Measurements from ENCODE around the gene TTLL5.

The TTLL5 gene

GRCh38 chr14:75738192-75738591 is 77.1 kb downstream of the TTLL5 start:
- DNase-seq: no peak

GRCh38 chr14:75742867-75743266 is 81.8 kb downstream of the TTLL5 start:
- DNase-seq: no peak

- no peak for DNase-seq
Observed at GRCh38 chr14:75747899-75748298, 86.9 kb downstream of the TTLL5 start.

GRCh38 chr14:75748336-75748735 is 87.3 kb downstream of the TTLL5 start:
- no peak for DNase-seq

DNA sequence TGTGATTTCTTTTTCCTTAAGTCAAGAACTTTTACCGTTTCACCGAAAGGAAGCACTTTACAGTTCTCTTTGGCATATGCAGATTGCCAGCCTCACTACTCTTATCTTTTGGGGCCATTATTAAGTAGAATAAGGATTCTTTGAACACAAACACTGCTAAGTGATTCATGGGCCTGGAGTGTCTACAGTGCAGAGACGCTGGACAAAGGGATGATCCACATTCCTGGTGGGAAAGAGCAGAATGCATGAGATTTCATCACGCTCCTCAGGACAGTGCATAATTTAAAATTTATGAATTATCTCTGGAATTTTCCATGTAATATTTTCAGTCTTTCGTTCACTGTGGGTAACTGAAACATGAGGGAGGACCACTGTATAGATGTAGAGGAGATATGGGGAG is 90.2 kb downstream of the TTLL5 start:
- DNase-seq: no peak

- no peak for DNase-seq
Observed at GRCh38 chr14:75752086-75752485, 91.0 kb downstream of the TTLL5 start.

- DNase-seq: no peak
Observed at GRCh38 chr14:75752907-75753594, 92.0 kb downstream of the TTLL5 start.

DNA sequence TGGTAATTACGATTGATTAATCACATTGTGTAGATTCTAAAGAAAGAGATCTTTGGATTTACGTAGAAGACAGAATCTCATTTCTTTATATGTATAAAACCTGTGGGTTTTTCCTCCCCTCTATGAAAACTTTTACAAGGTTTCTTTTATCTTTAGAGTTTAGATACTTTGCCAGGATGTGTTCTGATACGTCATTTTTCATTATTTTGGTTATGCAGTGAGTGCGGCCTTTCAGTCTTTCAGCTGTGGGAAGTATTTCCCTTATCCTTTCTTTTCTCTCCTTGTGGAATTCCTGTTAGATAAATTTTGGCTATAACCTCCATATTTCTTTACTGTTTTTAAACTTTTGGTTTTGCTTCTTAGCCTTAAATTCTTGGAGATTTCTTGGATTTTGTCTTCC is 92.7 kb downstream of the TTLL5 start:
- DNase-seq: no peak

- no peak for DNase-seq
Observed at GRCh38 chr14:75757644-75758402, 96.8 kb downstream of the TTLL5 start.

DNA sequence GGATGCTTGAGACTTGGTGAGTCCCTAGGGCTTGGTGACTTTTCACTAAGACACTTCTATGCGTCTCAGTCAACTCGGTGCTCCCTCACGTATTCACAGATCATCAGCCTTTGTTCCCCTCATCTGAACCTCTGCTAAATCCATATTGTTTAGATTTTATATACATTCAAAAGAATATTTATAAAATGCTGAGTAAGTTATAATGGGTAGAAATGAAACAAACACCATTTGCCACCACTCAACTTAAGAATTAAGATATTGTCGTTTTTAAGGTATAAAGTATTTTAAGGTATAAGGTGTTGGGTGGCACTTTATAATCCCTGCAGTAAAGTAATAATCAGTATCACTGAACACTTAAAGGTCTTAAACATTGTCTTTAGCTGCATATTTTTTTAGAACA is 103.0 kb downstream of the TTLL5 start:
- no peak for DNase-seq

GRCh38 chr14:75769047-75769685 is 108.1 kb downstream of the TTLL5 start:
- no peak for DNase-seq

DNA sequence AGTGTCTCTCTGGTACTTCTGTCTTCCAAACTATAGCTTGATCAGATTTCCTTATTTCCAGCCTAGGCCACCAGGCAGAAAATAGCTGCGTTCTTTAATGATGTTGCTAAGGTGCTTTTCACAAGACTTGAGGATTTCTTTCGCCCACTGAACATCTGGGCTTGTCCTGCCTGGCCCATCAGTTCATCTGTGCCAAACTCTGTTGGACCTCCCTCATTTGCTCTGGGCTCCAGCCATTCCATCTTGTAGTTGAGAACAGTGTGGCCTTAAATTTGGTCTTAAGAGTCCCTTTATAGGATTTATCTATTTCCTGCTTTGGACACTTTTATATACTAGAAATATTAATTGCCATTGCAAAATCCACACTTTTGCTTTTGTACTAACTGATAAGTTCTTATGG is 109.6 kb downstream of the TTLL5 start:
- no peak for DNase-seq

DNA sequence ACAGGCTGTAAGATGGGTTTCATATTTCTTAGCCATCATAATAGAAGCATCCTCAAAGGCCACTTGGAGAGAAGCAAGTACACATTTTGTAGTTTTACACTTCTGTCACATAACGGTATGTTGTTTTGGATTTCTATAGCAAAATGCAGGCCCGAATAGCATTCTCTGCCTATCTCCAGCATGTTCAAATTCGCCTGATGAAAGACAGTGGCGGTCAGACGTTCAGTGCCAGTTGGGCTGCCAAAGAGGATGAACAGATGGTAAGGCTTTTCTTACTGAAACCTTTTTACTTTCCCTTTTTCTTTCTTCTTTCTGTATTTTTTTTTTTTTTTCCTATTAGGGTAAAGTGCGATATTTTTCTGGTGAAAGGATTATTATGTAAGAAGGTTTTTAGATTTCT is 110.5 kb downstream of the TTLL5 start:
- DNase-seq: no peak

- DNase-seq: no peak
Observed at GRCh38 chr14:75773046-75773445, 112.0 kb downstream of the TTLL5 start.

GRCh38 chr14:75781096-75781495 is 120.0 kb downstream of the TTLL5 start:
- no peak for DNase-seq

GRCh38 chr14:75783184-75783583 is 122.1 kb downstream of the TTLL5 start:
- no peak for DNase-seq

GRCh38 chr14:75783602-75784313 is 122.7 kb downstream of the TTLL5 start:
- no peak for DNase-seq

DNA sequence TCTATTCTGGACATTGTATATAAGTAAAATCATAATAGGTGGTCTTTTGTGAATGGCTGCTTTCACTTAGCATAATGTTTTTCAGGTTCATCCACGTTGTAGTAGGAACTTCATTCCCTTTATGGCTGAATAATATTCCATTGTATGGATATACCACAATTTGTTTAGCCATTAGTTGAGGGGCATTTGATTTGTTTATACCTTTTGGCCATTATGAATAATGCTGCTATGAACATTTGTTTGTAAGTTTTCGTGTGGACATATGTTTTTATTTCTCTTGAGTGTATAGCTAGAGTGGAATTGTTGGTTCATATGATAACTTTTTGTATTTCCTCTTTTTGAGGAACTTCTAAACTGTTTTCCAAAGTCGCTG is 123.3 kb downstream of the TTLL5 start:
- no peak for DNase-seq

GRCh38 chr14:75793806-75794205 is 132.8 kb downstream of the TTLL5 start:
- no peak for DNase-seq

DNA sequence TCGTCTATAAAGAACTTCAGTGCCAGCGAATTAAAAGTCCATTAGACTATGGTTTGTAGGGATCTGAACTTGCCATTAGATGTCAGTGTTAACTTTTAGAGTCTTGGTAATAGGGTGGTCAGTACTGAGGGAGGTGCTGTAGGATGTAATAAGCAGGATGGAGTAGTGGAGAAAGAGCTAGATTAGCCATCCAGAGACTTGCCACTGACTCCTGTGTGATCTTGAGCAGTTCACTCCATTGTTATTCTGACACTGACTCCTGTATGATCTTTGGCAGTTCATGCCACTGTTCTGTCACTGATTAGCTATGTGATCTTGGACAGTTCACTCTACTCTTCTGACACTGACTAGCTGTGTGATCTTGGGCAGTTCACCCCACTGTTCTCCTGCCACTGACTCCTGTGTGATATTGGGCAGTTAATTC is 133.6 kb downstream of the TTLL5 start:
- DNase-seq: peak in 1 of 2 donors; percentile 50

- no peak for DNase-seq
Observed at GRCh38 chr14:75800792-75801191, 139.7 kb downstream of the TTLL5 start.

DNA sequence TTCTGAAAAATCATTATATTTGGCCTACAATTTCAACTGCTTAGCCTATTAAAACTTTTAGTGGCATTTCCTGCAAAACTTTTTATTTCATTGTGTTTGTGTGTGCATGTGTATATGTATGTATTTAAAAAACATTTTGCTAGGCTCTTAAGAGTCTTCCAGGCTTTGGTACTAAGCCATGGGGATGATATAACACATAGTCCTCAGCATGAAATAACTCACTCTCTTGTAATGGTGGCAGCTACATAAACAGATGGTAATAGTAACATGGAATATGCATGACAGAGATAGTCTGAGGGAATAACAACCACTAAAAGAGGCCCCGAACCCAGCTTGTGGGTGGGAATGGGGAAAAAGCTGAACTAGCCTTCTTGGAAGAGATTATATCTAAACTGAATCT is 141.4 kb downstream of the TTLL5 start:
- DNase-seq: no peak

DNA sequence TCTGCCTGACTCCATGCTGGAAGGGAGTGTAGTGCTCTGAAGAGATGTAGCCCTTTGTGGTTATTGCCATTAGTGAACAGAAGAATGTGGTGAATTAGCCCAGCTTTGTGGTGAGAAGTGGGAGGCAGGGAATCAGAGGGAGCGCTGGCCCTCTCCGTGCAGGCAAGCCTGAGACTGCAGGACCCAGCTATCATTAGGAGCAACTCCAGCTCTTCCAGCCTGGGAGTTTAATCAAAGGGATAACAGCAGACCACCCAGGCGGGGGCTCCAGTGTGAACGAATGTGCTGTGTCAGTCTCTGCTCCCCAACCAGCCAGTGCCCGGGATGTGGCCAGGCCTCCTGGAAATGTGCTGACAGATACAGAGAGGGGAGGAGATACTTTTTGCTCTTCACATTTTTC is 142.7 kb downstream of the TTLL5 start:
- DNase-seq: no peak

All from hippocampal formation (tissue), 2 donors.